Activated naive CD4-positive, alpha-beta T cell treated with anti-CD3 and anti-CD28 coated beads, Interleukin-2, amount 50 U/mL, for 72 hours (primary cell): ENCODE measurements around the gene CPE. TPM values are rescaled to one million over a fixed set of nuclear protein-coding genes. Genes with fewer than 3 reads are reported as not detected.

Source experiments
- ATAC-seq, 2 donors: fragments of 150-1000 bp; cut with Tn5 transposase; 2 replicates each; pipeline ENCODE4 v1.10.0; 2021; ENCODE audit warnings: mild to moderate bottlenecking in 2 of 2, moderate library complexity in 2 of 2
- DNase-seq, 2 donors: peaks; one replicate each; pipeline ENCODE4 v3.0.0; 2021 to 2022; ENCODE audit warnings: low spot score in 2 of 2
- H3K27ac Mint-ChIP-seq, 2 donors: one replicate each; pipeline ENCODE4 v1.8.0; 2022; ENCODE audit warnings: mild to moderate bottlenecking in 2 of 2, mixed read lengths in 2 of 2
- H3K36me3 Mint-ChIP-seq, 2 donors: one replicate each; pipeline ENCODE4 v1.8.0; 2022; ENCODE audit warnings: mixed read lengths in 2 of 2
- H3K9me3 Mint-ChIP-seq, 2 donors: one replicate each; pipeline ENCODE4 v1.8.0; 2022; ENCODE audit warnings: mixed read lengths in 2 of 2
- total RNA-seq, 2 donors: library from RNA; stranded (reverse); gene quantifications; one replicate each; pipeline ENCODE4 v1.2.3, GENCODE V29; 2022

CPE gene
- total RNA-seq, 2 donors from 2014 or later = not detected

GRCh38 chr4:165505958-165506837 is 127.4 kb downstream of the CPE start:
- DNase-seq (no peak), ATAC-seq (no peak)
- H3K36me3 Mint-ChIP-seq = no peaks in the 10 kb centered on the region
- no peaks in the 10 kb centered on the region for H3K9me3 Mint-ChIP-seq
- no peak overlapping the region for H3K27ac Mint-ChIP-seq

- ATAC-seq = no peak
- Mint-ChIP-seq H3K9me3 (no peaks in the 10 kb centered on the region), H3K36me3 (no peaks in the 10 kb centered on the region), H3K27ac (no peak overlapping the region)
- no peak for DNase-seq
Observed at GRCh38 chr4:165506849-165507248, 128.0 kb downstream of the CPE start.

GRCh38 chr4:165507381-165507780 is 128.6 kb downstream of the CPE start:
- Mint-ChIP-seq H3K27ac (no peak overlapping the region), H3K9me3 (no peaks in the 10 kb centered on the region), H3K36me3 (no peaks in the 10 kb centered on the region)
- ATAC-seq (no peak), DNase-seq (no peak)

- Mint-ChIP-seq H3K36me3 (no peaks in the 10 kb centered on the region), H3K27ac (no peak overlapping the region)
- no peak for ATAC-seq
Observed at GRCh38 chr4:165508372-165509120, 129.7 kb downstream of the CPE start.

GRCh38 chr4:165512424-165512823 is 133.6 kb downstream of the CPE start:
- ATAC-seq (no peak), DNase-seq (no peak)
- Mint-ChIP-seq H3K36me3 (no peaks in the 10 kb centered on the region), H3K27ac (no peak overlapping the region), H3K9me3 (no peaks in the 10 kb centered on the region)

More at GRCh38 chr4:165508372-165509120, 129.7 kb downstream of the CPE start:
- DNase-seq = no peak
- no peaks in the 10 kb centered on the region for H3K9me3 Mint-ChIP-seq

- Mint-ChIP-seq H3K36me3 (no peaks in the 10 kb centered on the region), H3K9me3 (no peaks in the 10 kb centered on the region), H3K27ac (no peak overlapping the region)
- DNase-seq (no peak), ATAC-seq (no peak)
Observed at GRCh38 chr4:165514739-165515138, 135.9 kb downstream of the CPE start.

- H3K36me3 Mint-ChIP-seq = no peaks in the 10 kb centered on the region
- no peak overlapping the region for H3K27ac Mint-ChIP-seq
- no peak for DNase-seq
- H3K9me3 Mint-ChIP-seq = no peaks in the 10 kb centered on the region
- ATAC-seq = no peak
Observed at GRCh38 chr4:165515201-165515600, 136.4 kb downstream of the CPE start.

- no peaks in the 10 kb centered on the region for H3K36me3 Mint-ChIP-seq
- no peak for DNase-seq
- no peaks in the 10 kb centered on the region for H3K9me3 Mint-ChIP-seq
- ATAC-seq = no peak
- no peak overlapping the region for H3K27ac Mint-ChIP-seq
Observed at GRCh38 chr4:165516281-165516833, 137.5 kb downstream of the CPE start.

GRCh38 chr4:165517216-165517615 is 138.4 kb downstream of the CPE start:
- H3K27ac Mint-ChIP-seq = no peak overlapping the region
- no peaks in the 10 kb centered on the region for H3K9me3 Mint-ChIP-seq
- ATAC-seq = no peak

GRCh38 chr4:165518024-165518616 is 139.3 kb downstream of the CPE start:
- no peak overlapping the region for H3K27ac Mint-ChIP-seq
- no peaks in the 10 kb centered on the region for H3K9me3 Mint-ChIP-seq
- ATAC-seq (no peak), DNase-seq (no peak)
- no peaks in the 10 kb centered on the region for H3K36me3 Mint-ChIP-seq

More at GRCh38 chr4:165517216-165517615, 138.4 kb downstream of the CPE start:
- no peaks in the 10 kb centered on the region for H3K36me3 Mint-ChIP-seq
- DNase-seq = no peak

GRCh38 chr4:165518686-165519085 is 139.9 kb downstream of the CPE start:
- no peak overlapping the region for H3K27ac Mint-ChIP-seq
- DNase-seq (no peak), ATAC-seq (no peak)
- no peaks in the 10 kb centered on the region for H3K9me3 Mint-ChIP-seq
- H3K36me3 Mint-ChIP-seq = no peaks in the 10 kb centered on the region

GRCh38 chr4:165519591-165519990 is 140.8 kb downstream of the CPE start:
- DNase-seq (no peak), ATAC-seq (no peak)
- Mint-ChIP-seq H3K9me3 (no peaks in the 10 kb centered on the region), H3K27ac (no peak overlapping the region), H3K36me3 (no peaks in the 10 kb centered on the region)

- H3K9me3 Mint-ChIP-seq = no peaks in the 10 kb centered on the region
- ATAC-seq = no peak
Observed at GRCh38 chr4:165520086-165520485, 141.3 kb downstream of the CPE start.

GRCh38 chr4:165522050-165522449 is 143.2 kb downstream of the CPE start:
- ATAC-seq (no peak), DNase-seq (no peak)
- Mint-ChIP-seq H3K9me3 (no peaks in the 10 kb centered on the region), H3K27ac (no peak overlapping the region), H3K36me3 (no peaks in the 10 kb centered on the region)

More at GRCh38 chr4:165520086-165520485, 141.3 kb downstream of the CPE start:
- no peak for DNase-seq
- Mint-ChIP-seq H3K36me3 (no peaks in the 10 kb centered on the region), H3K27ac (no peak overlapping the region)

GRCh38 chr4:165524532-165525190 is 145.9 kb downstream of the CPE start:
- Mint-ChIP-seq H3K27ac (no peak overlapping the region), H3K36me3 (no peaks in the 10 kb centered on the region), H3K9me3 (no peaks in the 10 kb centered on the region)
- DNase-seq = no peak
- no peak for ATAC-seq

GRCh38 chr4:165532976-165533375 is 154.2 kb downstream of the CPE start:
- Mint-ChIP-seq H3K27ac (no peak overlapping the region), H3K36me3 (no peaks in the 10 kb centered on the region), H3K9me3 (no peaks in the 10 kb centered on the region)
- ATAC-seq (no peak), DNase-seq (no peak)
